ENCODE data around the gene NF2. TPM values are rescaled to one million over a fixed set of nuclear protein-coding genes. Genes with fewer than 3 reads are reported as not detected.
A peak's percentile ranks its signal among the peaks of the same experiment; 100 is the strongest.

Gene NF2
- total RNA-seq, 1 donor from 2014 or later = 43.9 TPM

- H3K4me1 ChIP-seq = peaks cover 13% of the 10 kb centered on the region
- peak overlapping the region; percentile 97 for H3K27ac ChIP-seq
- no peak for DNase-seq
- intact Hi-C loops (cut with DNase I) = no loop called here
- TF ChIP-seq, protein P1, sequence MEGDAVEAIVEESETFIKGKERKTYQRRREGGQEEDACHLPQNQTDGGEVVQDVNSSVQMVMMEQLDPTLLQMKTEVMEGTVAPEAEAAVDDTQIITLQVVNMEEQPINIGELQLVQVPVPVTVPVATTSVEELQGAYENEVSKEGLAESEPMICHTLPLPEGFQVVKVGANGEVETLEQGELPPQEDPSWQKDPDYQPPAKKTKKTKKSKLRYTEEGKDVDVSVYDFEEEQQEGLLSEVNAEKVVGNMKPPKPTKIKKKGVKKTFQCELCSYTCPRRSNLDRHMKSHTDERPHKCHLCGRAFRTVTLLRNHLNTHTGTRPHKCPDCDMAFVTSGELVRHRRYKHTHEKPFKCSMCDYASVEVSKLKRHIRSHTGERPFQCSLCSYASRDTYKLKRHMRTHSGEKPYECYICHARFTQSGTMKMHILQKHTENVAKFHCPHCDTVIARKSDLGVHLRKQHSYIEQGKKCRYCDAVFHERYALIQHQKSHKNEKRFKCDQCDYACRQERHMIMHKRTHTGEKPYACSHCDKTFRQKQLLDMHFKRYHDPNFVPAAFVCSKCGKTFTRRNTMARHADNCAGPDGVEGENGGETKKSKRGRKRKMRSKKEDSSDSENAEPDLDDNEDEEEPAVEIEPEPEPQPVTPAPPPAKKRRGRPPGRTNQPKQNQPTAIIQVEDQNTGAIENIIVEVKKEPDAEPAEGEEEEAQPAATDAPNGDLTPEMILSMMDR (IDR thresholded peaks at IDR 0.05) = no peak
- no peaks in the 10 kb centered on the region for H3K36me3 ChIP-seq
- no peak for ATAC-seq
- peak overlapping the region; percentile 99 for H3K4me3 ChIP-seq
- H3K27me3 ChIP-seq = no peaks in the 10 kb centered on the region
- H3K9me3 ChIP-seq = no peaks in the 10 kb centered on the region
Measured at GRCh38 chr22:29604076-29604360, 585 bp downstream of the NF2 start.

DNA sequence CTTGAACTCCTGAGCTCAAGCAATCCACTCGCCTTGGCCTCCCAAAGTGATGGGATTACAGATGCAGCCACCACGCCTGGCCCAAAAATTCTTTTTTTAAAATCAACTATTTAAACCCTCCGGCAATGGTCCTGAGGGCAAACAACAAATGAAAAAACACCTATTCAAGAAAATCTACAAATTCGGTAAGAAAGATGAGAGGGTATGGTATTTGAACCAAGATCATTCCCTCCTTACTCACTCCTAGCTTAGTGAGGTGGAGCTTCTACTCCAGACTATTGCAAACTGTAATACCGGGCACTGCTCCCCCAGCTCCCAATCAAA is 2.1 kb downstream of the NF2 start:
- Histone ChIP-seq H3K9me3 (no peaks in the 10 kb centered on the region), H3K27ac (no peak overlapping the region), H3K4me3 (no peak overlapping the region), H3K4me1 (peaks cover 13% of the 10 kb centered on the region), H3K27me3 (no peaks in the 10 kb centered on the region), H3K36me3 (no peaks in the 10 kb centered on the region)
- ATAC-seq = no peak
- no peak for DNase-seq
- TF ChIP-seq, protein P1 (IDR thresholded peaks at IDR 0.05) = no peak
- intact Hi-C loops (cut with DNase I) = no loop called here

DNA sequence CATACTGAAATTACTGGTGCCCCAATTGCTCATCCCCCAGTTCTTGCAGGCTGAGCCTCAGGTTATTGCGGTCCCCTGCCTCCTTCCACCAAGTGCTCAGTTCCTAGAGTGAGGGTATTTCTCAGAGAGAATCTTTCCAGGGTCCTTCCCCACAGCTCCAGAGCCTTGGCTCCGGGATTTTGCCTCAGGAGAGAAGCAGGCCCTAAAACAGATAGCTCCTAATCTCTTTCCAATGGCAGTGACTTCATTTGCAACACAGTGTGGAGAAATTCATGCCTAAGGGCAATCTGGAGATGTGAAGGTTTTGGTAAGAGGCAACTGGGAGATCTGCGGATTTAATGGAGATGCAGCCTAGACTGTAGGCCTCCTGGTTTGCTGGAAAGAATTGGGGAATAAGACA is 2.9 kb downstream of the NF2 start:
- Histone ChIP-seq H3K36me3 (no peaks in the 10 kb centered on the region), H3K27me3 (no peaks in the 10 kb centered on the region), H3K27ac (no peak overlapping the region), H3K4me3 (no peak overlapping the region), H3K9me3 (no peaks in the 10 kb centered on the region), H3K4me1 (peaks cover 13% of the 10 kb centered on the region)
- TF ChIP-seq, protein P1 (IDR thresholded peaks at IDR 0.05) = no peak
- DNase-seq (no peak), ATAC-seq (no peak)
- intact Hi-C loops (cut with DNase I) = no loop called here

DNA sequence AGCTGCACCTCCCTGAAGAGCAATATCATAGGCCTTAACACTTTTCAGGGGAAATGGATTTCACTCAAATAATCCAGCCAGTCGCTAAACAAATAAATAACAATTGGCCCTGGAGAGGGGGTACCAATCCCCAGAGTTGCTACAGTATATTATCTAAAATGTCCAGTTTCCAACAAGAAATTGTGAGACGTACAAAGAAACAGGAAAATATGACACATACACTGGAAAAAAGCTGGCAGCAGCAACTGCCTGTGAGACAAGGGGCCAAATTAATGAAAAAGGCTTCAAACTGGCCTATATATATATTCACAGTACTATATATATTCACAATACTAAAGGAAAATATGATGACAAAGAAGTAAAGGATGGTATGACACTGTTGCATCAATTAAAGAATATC is 4.0 kb downstream of the NF2 start:
- intact Hi-C loops (cut with DNase I) = no loop called here
- no peak overlapping the region for H3K4me3 ChIP-seq
- no peaks in the 10 kb centered on the region for H3K27me3 ChIP-seq
- TF ChIP-seq, protein P1 (IDR thresholded peaks at IDR 0.05) = no peak
- H3K9me3 ChIP-seq = no peaks in the 10 kb centered on the region
- DNase-seq = no peak
- peaks cover 13% of the 10 kb centered on the region for H3K4me1 ChIP-seq
- H3K36me3 ChIP-seq = no peaks in the 10 kb centered on the region
- H3K27ac ChIP-seq = no peak overlapping the region
- ATAC-seq = no peak

DNA sequence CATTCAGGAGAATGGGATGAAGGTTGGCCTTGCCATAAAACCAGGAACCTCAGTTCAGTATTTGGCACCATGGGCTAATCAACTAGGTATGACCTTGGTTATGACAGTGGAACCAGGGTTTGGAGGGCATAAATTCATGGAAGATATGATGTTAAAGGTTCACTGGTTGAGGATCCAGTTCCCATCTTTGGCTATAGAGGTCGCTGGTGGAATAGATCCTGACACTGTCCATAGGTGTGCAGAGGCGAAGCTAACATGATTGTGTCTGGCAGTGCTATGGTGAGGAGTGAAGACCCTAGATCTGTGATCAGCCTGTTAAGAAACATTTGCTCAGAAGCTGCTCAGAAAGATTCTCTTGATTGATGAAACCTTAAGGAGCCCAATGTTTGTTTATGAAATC is 5.7 kb downstream of the NF2 start:
- Histone ChIP-seq H3K4me1 (peaks cover 13% of the 10 kb centered on the region), H3K9me3 (no peaks in the 10 kb centered on the region), H3K36me3 (no peaks in the 10 kb centered on the region), H3K4me3 (no peak overlapping the region), H3K27ac (no peak overlapping the region), H3K27me3 (no peaks in the 10 kb centered on the region)
- peak; percentile 43 for ATAC-seq
- no peak for DNase-seq
- intact Hi-C loops (cut with DNase I) = no loop called here
- TF ChIP-seq, protein P1 (IDR thresholded peaks at IDR 0.05) = peak; percentile 12

DNA sequence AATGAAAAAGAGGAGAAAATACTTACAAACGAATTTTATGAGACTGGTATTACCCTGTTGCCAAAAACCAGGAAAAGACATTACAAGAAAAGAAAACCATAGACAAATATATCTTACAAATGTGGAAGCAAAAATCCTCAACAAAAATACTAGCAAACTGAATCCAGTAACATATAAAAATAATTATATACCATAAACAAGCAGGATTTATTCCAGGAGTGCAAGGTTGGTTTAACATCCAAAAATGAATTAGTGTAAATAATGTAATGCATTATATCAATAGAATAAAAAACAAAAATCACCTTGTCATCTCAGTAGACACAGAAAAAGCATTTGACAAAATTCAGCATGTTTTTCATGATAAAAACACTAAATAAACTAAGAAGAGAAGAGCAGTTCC is 7.3 kb downstream of the NF2 start:
- intact Hi-C loops (cut with DNase I) = no loop called here
- Histone ChIP-seq H3K4me1 (no peaks in the 10 kb centered on the region), H3K27me3 (no peaks in the 10 kb centered on the region), H3K27ac (no peak overlapping the region), H3K4me3 (no peak overlapping the region), H3K9me3 (no peaks in the 10 kb centered on the region), H3K36me3 (no peaks in the 10 kb centered on the region)
- TF ChIP-seq, protein P1 (IDR thresholded peaks at IDR 0.05) = no peak
- ATAC-seq (no peak), DNase-seq (no peak)
